Smooth muscle cell (in vitro differentiated cells): ENCODE results near the gene NXPH4. TPM values are rescaled to one million over a fixed set of nuclear protein-coding genes. Genes with fewer than 3 reads are reported as not detected.

ENCODE experiments used
- DNase-seq: peaks from one replicate; lab custom pipeline; 2025; ENCODE audit not compliant: unreplicated experiment; lab: John Stamatoyannopoulos, UW
- H2AFZ ChIP-seq: fragments of 200-600 bp; sonication (generic); 2 replicates; pipeline ENCODE4 v1.6.0; 2016; ENCODE audit warnings: antibody characterized with exemption, low read depth, mild to moderate bottlenecking
- H3F3A ChIP-seq: fragments of 200-600 bp; sonication (generic); 2 replicates; pipeline ENCODE4 v1.6.0; 2017; ENCODE audit warnings: antibody characterized with exemption, low read depth
- H3K27ac ChIP-seq: fragments of 200-600 bp; sonication (generic); 2 replicates; pipeline ENCODE4 v1.5.1; 2016; ENCODE audit warnings: low read depth, mild to moderate bottlenecking
- H3K27me3 ChIP-seq: fragments of 200-600 bp; sonication (generic); 2 replicates; pipeline ENCODE4 v1.6.1; 2016; ENCODE audit warnings: low read depth, mild to moderate bottlenecking
- H3K36me3 ChIP-seq: fragments of 200-600 bp; sonication (generic); 2 replicates; pipeline ENCODE4 v1.5.1; 2016; ENCODE audit warnings: low read depth
- H3K4me1 ChIP-seq: fragments of 200-600 bp; sonication (generic); 2 replicates; pipeline ENCODE4 v1.5.1; 2016; ENCODE audit warnings: low read depth
- H3K4me2 ChIP-seq: fragments of 200-600 bp; sonication (generic); 2 replicates; pipeline ENCODE4 v1.6.0; 2016; ENCODE audit warnings: mild to moderate bottlenecking
- H3K4me3 ChIP-seq: fragments of 200-600 bp; sonication (generic); 2 replicates; pipeline ENCODE4 v1.5.1; 2016; ENCODE audit warnings: mild to moderate bottlenecking
- H3K79me2 ChIP-seq: fragments of 200-600 bp; sonication (generic); 2 replicates; pipeline ENCODE4 v1.6.0; 2016; ENCODE audit warnings: low read depth, mild to moderate bottlenecking
- H3K9ac ChIP-seq: fragments of 200-600 bp; sonication (generic); 2 replicates; pipeline ENCODE4 v1.6.0; 2016; ENCODE audit warnings: low read depth
- H3K9me3 ChIP-seq: fragments of 200-600 bp; sonication (generic); replicated peaks from 2 replicates; pipeline ENCODE4 v1.5.1; 2016; ENCODE audit warnings: low read depth
- H4K20me1 ChIP-seq: fragments of 200-600 bp; sonication (generic); 2 replicates; pipeline ENCODE4 v1.6.0; 2016; ENCODE audit warnings: low read depth
- CTCF ChIP-seq: fragments of 200-600 bp; sonication (generic); IDR thresholded peaks from 2 replicates; pipeline ENCODE4 v1.5.1; 2017; ENCODE audit warnings: borderline replicate concordance, mild to moderate bottlenecking, antibody characterized with exemption; ENCODE audit not compliant: insufficient read depth, poor library complexity, severe bottlenecking
- WGBS: methylation state at CpG from one replicate; pipeline ENCODE4 v1.1.7; 2016; ENCODE audit warnings: low lambda C conversion rate; 5-methylcytosine and 5-hydroxymethylcytosine counted together
- polyA plus RNA-seq: library from polyadenylated mRNA; unstranded; fragments of >200 nt; fragmentation: Nextera tagmentation; extraction: Ambion mirVana; gene quantifications from 2 replicates; pipeline ENCODE4 v1.2.1, GENCODE V29; 2016
- total RNA-seq: library from RNA; depleted of rRNA; stranded (reverse); fragments of >200 nt; gene quantifications from 2 replicates; pipeline ENCODE4 v1.2.3, GENCODE V29; 2014

Gene NXPH4
- total and polyA plus RNA-seq, 2 experiments from 2014 or later = 3.9 to 10.7 TPM

- TF ChIP-seq CTCF = no peak
- H4K20me1 ChIP-seq = peaks cover 85% of the 10 kb centered on the region
- H3K27ac ChIP-seq = no peak overlapping the region
- H3K9ac ChIP-seq = no peak overlapping the region
- H3K4me1 ChIP-seq = no peaks in the 10 kb centered on the region
- H3F3A ChIP-seq = peaks cover 14% of the 10 kb centered on the region
- no peak overlapping the region for H3K4me3 ChIP-seq
- no peaks in the 10 kb centered on the region for H3K27me3 ChIP-seq
- H3K36me3 ChIP-seq = no peaks in the 10 kb centered on the region
- no peak overlapping the region for H3K4me2 ChIP-seq
- no peak for DNase-seq
- H3K79me2 ChIP-seq = peaks cover 3% of the 10 kb centered on the region
- H3K9me3 ChIP-seq = no peaks in the 10 kb centered on the region
- WGBS = 96% methylated on average over 23 of the region's 23 CpGs
- no peak overlapping the region for H2AFZ ChIP-seq
These were observed 47.4 kb upstream of the NXPH4 start for GRCh38 chr12:57169046-57169795.

- TF ChIP-seq CTCF = no peak
- no peak overlapping the region for H3K4me3 ChIP-seq
- peaks cover 7% of the 10 kb centered on the region for H3F3A ChIP-seq
- DNase-seq = no peak
- no peaks in the 10 kb centered on the region for H3K27me3 ChIP-seq
- H3K36me3 ChIP-seq = no peaks in the 10 kb centered on the region
- WGBS = 91% methylated on average over 7 of the region's 7 CpGs
- no peaks in the 10 kb centered on the region for H3K4me1 ChIP-seq
- peaks cover 85% of the 10 kb centered on the region for H4K20me1 ChIP-seq
- no peak overlapping the region for H3K9ac ChIP-seq
- H3K4me2 ChIP-seq = no peak overlapping the region
- no peak overlapping the region for H3K27ac ChIP-seq
- H3K79me2 ChIP-seq = no peaks in the 10 kb centered on the region
- H3K9me3 ChIP-seq = no peaks in the 10 kb centered on the region
- H2AFZ ChIP-seq = no peak overlapping the region
These were observed 46.6 kb upstream of the NXPH4 start for GRCh38 chr12:57169969-57170368.

GRCh38 chr12:57170408-57170807 lies 46.2 kb upstream of the NXPH4 start:
- Histone ChIP-seq H2AFZ (no peak overlapping the region), H3K9me3 (no peaks in the 10 kb centered on the region), H3K4me1 (no peaks in the 10 kb centered on the region), H3K4me2 (no peak overlapping the region), H3K36me3 (no peaks in the 10 kb centered on the region), H4K20me1 (peaks cover 88% of the 10 kb centered on the region), H3K9ac (no peak overlapping the region), H3K79me2 (no peaks in the 10 kb centered on the region), H3K4me3 (no peak overlapping the region), H3K27me3 (no peaks in the 10 kb centered on the region), H3F3A (peaks cover 3% of the 10 kb centered on the region), H3K27ac (no peak overlapping the region)
- no peak for TF ChIP-seq CTCF
- no peak for DNase-seq
- 96% methylated on average over 1 of the region's 1 CpG for WGBS

- Histone ChIP-seq H3K79me2 (no peaks in the 10 kb centered on the region), H3K9me3 (no peaks in the 10 kb centered on the region), H3K4me3 (no peak overlapping the region), H3K27me3 (no peaks in the 10 kb centered on the region), H3K4me1 (no peaks in the 10 kb centered on the region), H3K27ac (no peak overlapping the region), H3K36me3 (no peaks in the 10 kb centered on the region), H2AFZ (no peak overlapping the region), H3F3A (peaks cover 3% of the 10 kb centered on the region), H4K20me1 (peaks cover 89% of the 10 kb centered on the region), H3K9ac (no peak overlapping the region), H3K4me2 (no peak overlapping the region)
- TF ChIP-seq CTCF = no peak
- 97% methylated on average over 4 of the region's 4 CpGs for WGBS
- DNase-seq = no peak
These were observed 45.7 kb upstream of the NXPH4 start for GRCh38 chr12:57170927-57171326.
